ENCODE results near the gene ULBP3.

Gene ULBP3

DNA sequence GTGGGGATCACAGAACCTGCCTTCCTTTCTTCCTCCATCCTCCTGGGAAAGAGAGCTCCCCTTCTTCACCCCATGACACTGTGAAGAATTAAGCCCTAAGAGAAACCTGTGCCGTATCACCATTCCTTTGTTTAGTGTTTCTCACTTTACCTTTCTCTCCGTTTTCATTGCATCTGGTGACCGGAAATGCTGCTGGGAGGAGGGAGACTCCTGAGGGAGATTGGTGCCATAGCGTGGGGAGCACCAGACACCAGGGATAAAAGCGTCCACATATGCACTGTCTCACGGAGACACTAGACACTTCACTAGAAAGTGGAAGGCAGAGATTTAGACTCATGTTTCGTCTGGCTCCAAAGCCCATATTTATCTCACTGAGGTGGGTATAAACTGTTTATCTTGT, 15.5 kb upstream of the ULBP3 start:
- no peaks in the 10 kb centered on the region for H3K27me3 ChIP-seq (ENCODE audit: insufficient read depth, low read depth, severe bottlenecking)
- no peak for DNase-seq
- no peak overlapping the region for H3K4me3 ChIP-seq (ENCODE audit: low read depth, low read length)
- TF ChIP-seq, protein P1, sequence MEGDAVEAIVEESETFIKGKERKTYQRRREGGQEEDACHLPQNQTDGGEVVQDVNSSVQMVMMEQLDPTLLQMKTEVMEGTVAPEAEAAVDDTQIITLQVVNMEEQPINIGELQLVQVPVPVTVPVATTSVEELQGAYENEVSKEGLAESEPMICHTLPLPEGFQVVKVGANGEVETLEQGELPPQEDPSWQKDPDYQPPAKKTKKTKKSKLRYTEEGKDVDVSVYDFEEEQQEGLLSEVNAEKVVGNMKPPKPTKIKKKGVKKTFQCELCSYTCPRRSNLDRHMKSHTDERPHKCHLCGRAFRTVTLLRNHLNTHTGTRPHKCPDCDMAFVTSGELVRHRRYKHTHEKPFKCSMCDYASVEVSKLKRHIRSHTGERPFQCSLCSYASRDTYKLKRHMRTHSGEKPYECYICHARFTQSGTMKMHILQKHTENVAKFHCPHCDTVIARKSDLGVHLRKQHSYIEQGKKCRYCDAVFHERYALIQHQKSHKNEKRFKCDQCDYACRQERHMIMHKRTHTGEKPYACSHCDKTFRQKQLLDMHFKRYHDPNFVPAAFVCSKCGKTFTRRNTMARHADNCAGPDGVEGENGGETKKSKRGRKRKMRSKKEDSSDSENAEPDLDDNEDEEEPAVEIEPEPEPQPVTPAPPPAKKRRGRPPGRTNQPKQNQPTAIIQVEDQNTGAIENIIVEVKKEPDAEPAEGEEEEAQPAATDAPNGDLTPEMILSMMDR (IDR thresholded peaks at IDR 0.05; ENCODE audit: low read depth, low read length), result no peak
- H3K36me3 ChIP-seq, result no peaks in the 10 kb centered on the region
- H3K27ac ChIP-seq, result no peak overlapping the region
- H3K9me3 ChIP-seq (ENCODE audit: severe bottlenecking), result no peaks in the 10 kb centered on the region

DNA sequence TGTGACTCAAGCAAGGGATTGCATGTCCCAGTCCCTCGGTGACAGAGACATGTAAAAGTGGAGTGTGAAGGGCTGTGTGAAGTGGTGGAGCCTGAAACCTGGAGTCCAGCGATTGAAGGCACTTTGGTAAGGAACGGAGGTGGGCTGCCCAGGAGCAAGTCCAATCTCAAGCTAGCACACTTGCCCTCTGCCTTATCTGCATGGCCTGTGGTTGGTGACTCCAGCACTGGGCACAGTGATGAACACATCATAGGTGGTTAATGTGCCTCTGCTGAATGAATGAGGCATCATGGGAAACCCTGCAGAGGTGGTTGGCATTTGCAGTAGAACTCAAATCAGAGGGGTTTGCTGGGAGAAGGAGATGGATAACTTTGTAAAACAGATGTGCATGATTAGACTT, 14.9 kb upstream of the ULBP3 start:
- no peaks in the 10 kb centered on the region for H3K36me3 ChIP-seq
- no peak for DNase-seq
- H3K4me3 ChIP-seq (ENCODE audit: low read depth, low read length), result no peak overlapping the region
- H3K27ac ChIP-seq, result no peak overlapping the region
- TF ChIP-seq, protein P1 (IDR thresholded peaks at IDR 0.05; ENCODE audit: low read depth, low read length), result no peak
- H3K9me3 ChIP-seq (ENCODE audit: severe bottlenecking), result no peaks in the 10 kb centered on the region
- H3K27me3 ChIP-seq (ENCODE audit: insufficient read depth, low read depth, severe bottlenecking), result no peaks in the 10 kb centered on the region

DNA sequence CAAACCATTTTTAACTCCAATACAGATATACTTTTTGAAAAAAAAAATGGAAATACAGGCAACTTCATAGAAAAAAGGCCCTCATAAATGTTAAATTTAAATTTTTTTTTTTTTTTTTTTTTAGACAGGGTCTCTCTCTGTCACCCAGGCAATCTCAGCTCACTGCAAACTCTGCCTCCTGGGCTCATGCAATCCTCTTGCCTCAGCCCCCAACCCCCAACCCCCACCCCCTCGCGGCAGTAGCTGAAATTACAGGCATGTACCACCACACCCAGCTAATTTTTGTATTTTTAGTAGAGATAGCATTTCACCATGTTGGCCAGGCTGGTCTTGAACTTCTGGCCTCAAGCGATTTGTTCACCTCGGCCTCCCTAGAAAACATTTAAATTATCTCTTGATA, 12.8 kb upstream of the ULBP3 start:
- no peak for DNase-seq
- TF ChIP-seq, protein P1 (IDR thresholded peaks at IDR 0.05; ENCODE audit: low read depth, low read length), result no peak
- H3K9me3 ChIP-seq (ENCODE audit: severe bottlenecking), result no peaks in the 10 kb centered on the region
- no peaks in the 10 kb centered on the region for H3K27me3 ChIP-seq (ENCODE audit: insufficient read depth, low read depth, severe bottlenecking)
- no peaks in the 10 kb centered on the region for H3K36me3 ChIP-seq
- H3K27ac ChIP-seq, result no peak overlapping the region
- H3K4me3 ChIP-seq (ENCODE audit: low read depth, low read length), result no peak overlapping the region

DNA sequence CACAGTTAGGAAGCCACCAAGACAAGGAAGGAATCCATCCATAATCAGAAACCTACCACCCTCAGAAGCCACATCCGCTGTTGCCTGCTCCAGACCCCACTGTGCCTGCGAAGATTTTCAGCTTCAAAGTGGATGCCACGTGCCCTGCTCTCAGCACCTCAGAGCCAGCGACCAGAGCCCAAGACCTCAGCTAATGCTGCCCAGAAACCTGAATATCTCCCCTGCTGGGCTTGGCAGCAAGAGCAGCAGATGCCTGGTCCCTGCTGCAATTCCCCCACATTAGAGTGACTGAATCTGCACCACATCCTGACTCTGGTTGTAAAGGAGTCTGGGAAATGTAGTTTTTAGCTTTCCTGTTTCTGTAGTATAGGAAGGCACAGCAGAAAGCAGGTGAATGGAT, 10.7 kb upstream of the ULBP3 start:
- Histone ChIP-seq H3K36me3 (no peaks in the 10 kb centered on the region), H3K9me3 (ENCODE audit: severe bottlenecking) (no peaks in the 10 kb centered on the region), H3K27ac (no peak overlapping the region), H3K4me3 (ENCODE audit: low read depth, low read length) (no peak overlapping the region), H3K27me3 (ENCODE audit: insufficient read depth, low read depth, severe bottlenecking) (no peaks in the 10 kb centered on the region)
- TF ChIP-seq, protein P1 (IDR thresholded peaks at IDR 0.05; ENCODE audit: low read depth, low read length), result no peak
- no peak for DNase-seq

DNA sequence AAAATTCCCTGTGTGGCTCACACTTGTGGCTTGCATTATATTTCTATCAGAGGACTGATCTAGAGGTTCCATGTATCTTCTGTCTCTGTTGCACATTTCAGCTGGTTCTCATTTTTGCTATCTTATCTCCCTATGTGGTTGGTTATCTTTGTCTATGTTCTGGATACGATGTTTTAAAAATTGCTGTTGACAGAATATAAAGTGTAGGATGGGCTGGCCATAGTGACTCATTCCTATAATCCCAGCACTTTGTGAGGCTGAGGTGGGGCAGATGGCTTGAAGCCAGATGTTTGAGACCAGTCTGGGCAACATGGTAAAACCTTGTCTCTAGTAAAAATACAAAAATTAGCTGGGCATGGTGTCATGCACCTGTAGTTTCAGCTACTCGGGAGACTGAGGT, 9.9 kb upstream of the ULBP3 start:
- TF ChIP-seq, protein P1 (IDR thresholded peaks at IDR 0.05; ENCODE audit: low read depth, low read length), result no peak
- Histone ChIP-seq H3K4me3 (ENCODE audit: low read depth, low read length) (no peak overlapping the region), H3K27ac (no peak overlapping the region), H3K36me3 (no peaks in the 10 kb centered on the region), H3K9me3 (ENCODE audit: severe bottlenecking) (no peaks in the 10 kb centered on the region), H3K27me3 (ENCODE audit: insufficient read depth, low read depth, severe bottlenecking) (no peaks in the 10 kb centered on the region)
- no peak for DNase-seq

DNA sequence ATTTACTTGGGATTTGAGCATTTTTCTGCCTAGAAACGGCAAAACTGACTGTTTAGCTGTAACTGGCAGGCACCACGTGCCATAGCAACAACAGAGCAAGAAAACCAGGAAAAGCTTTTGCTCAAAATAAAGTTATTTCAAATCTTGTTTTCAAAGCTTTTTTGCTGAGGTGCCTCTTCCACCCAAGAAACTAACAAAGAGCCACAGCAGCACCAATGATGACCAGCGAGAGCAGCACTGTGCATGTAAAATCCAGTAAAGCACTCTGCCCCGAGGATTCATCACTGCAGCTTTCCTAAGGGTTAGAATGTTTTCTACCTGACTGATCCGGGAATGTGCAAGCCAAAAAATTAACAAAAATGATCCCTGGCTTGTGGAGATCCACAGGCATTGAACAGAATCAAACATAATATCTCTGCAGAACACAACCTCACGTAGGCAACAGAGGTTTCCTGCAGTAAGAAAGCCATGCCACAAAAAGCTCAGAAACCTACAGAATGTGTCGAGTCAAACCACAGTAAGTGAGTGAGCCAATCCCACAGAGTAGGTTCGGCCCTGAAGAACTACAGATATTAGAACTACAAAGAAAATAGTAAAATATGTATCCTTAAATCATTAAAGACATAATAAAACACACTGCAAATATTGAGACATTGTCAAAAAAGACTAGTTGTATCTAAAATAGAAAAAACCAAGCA, 7.4 kb upstream of the ULBP3 start:
- Histone ChIP-seq H3K36me3 (no peaks in the 10 kb centered on the region), H3K27me3 (ENCODE audit: insufficient read depth, low read depth, severe bottlenecking) (no peaks in the 10 kb centered on the region), H3K9me3 (ENCODE audit: severe bottlenecking) (no peaks in the 10 kb centered on the region), H3K4me3 (ENCODE audit: low read depth, low read length) (no peak overlapping the region), H3K27ac (no peak overlapping the region)
- DNase-seq, result no peak
- TF ChIP-seq, protein P1 (IDR thresholded peaks at IDR 0.05; ENCODE audit: low read depth, low read length), result peak; percentile 32; the same call in 1 of the 2 replicates

All from WERI-Rb-1 (cell line).